GM23338 (cell line): ENCODE results near the gene GAB1. TPM values are rescaled to one million over a fixed set of nuclear protein-coding genes. Genes with fewer than 3 reads are reported as not detected.

Experiments
- ATAC-seq: fragments of 200-7000 bp; cut with Tn5 transposase; 3 replicates; pipeline ENCODE4 v1.9.1; 2020
- DNase-seq: peaks from one replicate; pipeline ENCODE4 v3.0.0-alpha.2; 2015; ENCODE audit warnings: low spot score
- H2AFZ ChIP-seq: fragments of 200-600 bp; sonication (generic); 2 replicates; pipeline ENCODE4 v1.8.0; 2016; ENCODE audit warnings: antibody characterized with exemption, mild to moderate bottlenecking, moderate library complexity
- H3F3A ChIP-seq: fragments of 200-600 bp; sonication (generic); replicated peaks from 2 replicates; pipeline ENCODE4 v1.8.0; 2017; ENCODE audit warnings: antibody characterized with exemption, mixed run types, low read depth
- H3K27ac ChIP-seq: fragments of 200-600 bp; sonication (generic); 2 replicates; pipeline ENCODE4 v1.6.1; 2016; ENCODE audit warnings: low read depth
- H3K27me3 ChIP-seq: fragments of 200-600 bp; sonication (generic); 2 replicates; pipeline ENCODE4 v1.8.0; 2016; ENCODE audit warnings: mild to moderate bottlenecking, mixed run types, moderate library complexity; ENCODE audit not compliant: insufficient read depth
- H3K36me3 ChIP-seq: fragments of 200-600 bp; sonication (generic); 2 replicates; pipeline ENCODE4 v1.8.0; 2016; ENCODE audit warnings: mild to moderate bottlenecking; ENCODE audit not compliant: insufficient read depth
- H3K4me1 ChIP-seq: fragments of 200-600 bp; sonication (generic); 2 replicates; pipeline ENCODE4 v1.8.0; 2016; ENCODE audit warnings: mild to moderate bottlenecking, moderate library complexity; ENCODE audit not compliant: insufficient read depth
- H3K4me2 ChIP-seq: fragments of 200-600 bp; sonication (generic); 2 replicates; pipeline ENCODE4 v1.7.1; 2017; ENCODE audit warnings: mixed run types
- H3K4me3 ChIP-seq: fragments of 200-600 bp; sonication (generic); 2 replicates; pipeline ENCODE4 v1.6.1; 2016; ENCODE audit warnings: mixed run types
- H3K79me2 ChIP-seq: fragments of 200-600 bp; sonication (generic); replicated peaks from 2 replicates; pipeline ENCODE4 v1.8.0; 2017; ENCODE audit warnings: mild to moderate bottlenecking; ENCODE audit not compliant: insufficient read depth
- H3K9me2 ChIP-seq: fragments of 200-600 bp; sonication (generic); 2 replicates; pipeline ENCODE4 v1.8.0; 2017; ENCODE audit not compliant: insufficient read depth
- H4K20me1 ChIP-seq: fragments of 200-600 bp; sonication (generic); replicated peaks from 2 replicates; pipeline ENCODE4 v1.8.0; 2017; ENCODE audit warnings: mild to moderate bottlenecking; ENCODE audit not compliant: insufficient read depth
- H3K27ac Mint-ChIP-seq: 2 replicates; pipeline ENCODE4 v1.8.0; 2020; ENCODE audit warnings: inconsistent platforms, mild to moderate bottlenecking, moderate library complexity, mixed read lengths
- H3K27me3 Mint-ChIP-seq: 3 replicates; pipeline ENCODE4 v1.8.0; 2022; ENCODE audit warnings: low read depth, mild to moderate bottlenecking, moderate library complexity, mixed read lengths, inconsistent platforms; ENCODE audit not compliant: insufficient read depth, poor library complexity
- H3K36me3 Mint-ChIP-seq: 3 replicates; pipeline ENCODE4 v1.8.0; 2021; ENCODE audit warnings: low read depth, mild to moderate bottlenecking, inconsistent platforms, moderate library complexity, mixed read lengths
- H3K4me1 Mint-ChIP-seq: 3 replicates; pipeline ENCODE4 v1.8.0; 2020; ENCODE audit warnings: mild to moderate bottlenecking, inconsistent platforms, mixed read lengths
- H3K4me3 Mint-ChIP-seq: 3 replicates; pipeline ENCODE4 v1.8.0; 2021; ENCODE audit warnings: moderate library complexity, mild to moderate bottlenecking, inconsistent platforms, mixed read lengths
- H3K9me3 Mint-ChIP-seq: 3 replicates; pipeline ENCODE4 v1.8.0; 2020; ENCODE audit warnings: moderate library complexity, mild to moderate bottlenecking, inconsistent platforms, mixed read lengths
- CTCF ChIP-seq, 2 experiments: fragments of 200-600 bp in 1 of 2; sonication (generic) in 1 of 2; conservative IDR thresholded peaks; 2 replicates each; pipeline versions ENCODE4 v1.5.1 to v1.6.1; 2016 to 2017; ENCODE audit warnings: antibody characterized with exemption in 2 of 2, low read depth in 2 of 2, mild to moderate bottlenecking in 2 of 2, moderate library complexity in 1 of 2
- EZH2 ChIP-seq: fragments of 200-600 bp; sonication (generic); IDR thresholded peaks from one replicate; pipeline ENCODE4 v1.8.0; 2017; ENCODE audit warnings: antibody characterized with exemption, mild to moderate bottlenecking, low read depth; ENCODE audit not compliant: unreplicated experiment
- EZH2phosphoT487 ChIP-seq: fragments of 200-600 bp; sonication (generic); IDR thresholded peaks from one replicate; pipeline ENCODE4 v1.8.1; 2018; ENCODE audit warnings: antibody characterized with exemption; ENCODE audit not compliant: unreplicated experiment
- NANOG ChIP-seq: IDR thresholded peaks from 2 replicates; pipeline ENCODE4 v1.6.1; 2016; ENCODE audit warnings: antibody characterized with exemption, borderline replicate concordance
- POLR2AphosphoS5 ChIP-seq: IDR thresholded peaks from 2 replicates; pipeline ENCODE4 v1.6.1; 2016; ENCODE audit warnings: antibody characterized with exemption, low read depth
- STAT1 ChIP-seq: IDR thresholded peaks from one replicate; pipeline ENCODE4 v1.6.1; 2016; ENCODE audit warnings: antibody characterized with exemption; ENCODE audit not compliant: unreplicated experiment
- ZNF114 ChIP-seq: fragments of 250-450 bp; sonication (Bioruptor Pico); IDR thresholded peaks from 2 replicates; pipeline ENCODE4 v1.5.0; 2020; ENCODE audit warnings: mild to moderate bottlenecking, moderate library complexity
- ZNF462 ChIP-seq: fragments of 250-450 bp; sonication (Bioruptor Pico); IDR thresholded peaks from 2 replicates; pipeline ENCODE4 v1.5.0; 2020; ENCODE audit warnings: mild to moderate bottlenecking, moderate library complexity
- polyA plus RNA-seq: library from polyadenylated mRNA; unstranded; fragments of >200 nt; fragmentation: Nextera tagmentation; extraction: Ambion mirVana; gene quantifications from 2 replicates; pipeline ENCODE4 v1.2.1, GENCODE V29; 2016
- total RNA-seq: library from RNA; depleted of rRNA; stranded (reverse); fragments of >200 nt; shearing (Covaris generic); gene quantifications from 2 replicates; pipeline ENCODE4 v1.2.3, GENCODE V29; 2014

Gene GAB1
- total and polyA plus RNA-seq, 2 experiments from 2014 or later, result 4.0 to 18.4 TPM

GRCh38 chr4:143420227-143420626 lies 83.6 kb downstream of the GAB1 start (continued):
- no peak for TF ChIP-seq ZNF462 (CRISPR knock-in tag)
- TF ChIP-seq ZNF114 (CRISPR knock-in tag), result no peak
- no peak for TF ChIP-seq CTCF (conservative IDR thresholded peaks at IDR 0.05; ENCODE audit: low read depth in 2 of 2)
- no peak for TF ChIP-seq NANOG
- TF ChIP-seq EZH2, result no peak
- no peak for TF ChIP-seq EZH2phosphoT487

- Mint-ChIP-seq H3K4me3 (no peak overlapping the region), H3K27ac (no peak overlapping the region), H3K27me3 (no peaks in the 10 kb centered on the region), H3K36me3 (peaks cover 12% of the 10 kb centered on the region), H3K4me1 (peaks cover 8% of the 10 kb centered on the region; the same call in 2 of the 3 replicates), H3K9me3 (no peaks in the 10 kb centered on the region)
- Histone ChIP-seq H3K4me3 (no peak overlapping the region), H2AFZ (no peak overlapping the region), H3K79me2 (no peaks in the 10 kb centered on the region), H3K27me3 (no peaks in the 10 kb centered on the region), H3K27ac (no peak overlapping the region), H4K20me1 (no peaks in the 10 kb centered on the region), H3F3A (no peaks in the 10 kb centered on the region), H3K36me3 (no peaks in the 10 kb centered on the region), H3K4me2 (no peak overlapping the region), H3K9me2 (no peaks in the 10 kb centered on the region), H3K4me1 (no peaks in the 10 kb centered on the region)
- TF ChIP-seq EZH2 (no peak), POLR2AphosphoS5 (no peak), STAT1 (no peak), ZNF114 (CRISPR knock-in tag) (no peak)
- ATAC-seq (no peak), DNase-seq (no peak)
These were observed 84.9 kb downstream of the GAB1 start for GRCh38 chr4:143421609-143422008.
